HG03139 (cell line): ENCODE measurements around the gene OXNAD1.
"Not testable (repeated sequence)": the region's sequence is repeated elsewhere in the genome, so short reads cannot be mapped to it uniquely, and the experiment has no call there.

ENCODE experiments used
- ATAC-seq: cut with Tn5 transposase; IDR thresholded peaks from one replicate; pipeline ENCODE4 v1.9.1; 2021; ENCODE audit not compliant: unreplicated experiment

OXNAD1 gene

GRCh38 chr3:16303037-16303575 lies 38.1 kb downstream of the OXNAD1 start:
- no peak for ATAC-seq

DNA sequence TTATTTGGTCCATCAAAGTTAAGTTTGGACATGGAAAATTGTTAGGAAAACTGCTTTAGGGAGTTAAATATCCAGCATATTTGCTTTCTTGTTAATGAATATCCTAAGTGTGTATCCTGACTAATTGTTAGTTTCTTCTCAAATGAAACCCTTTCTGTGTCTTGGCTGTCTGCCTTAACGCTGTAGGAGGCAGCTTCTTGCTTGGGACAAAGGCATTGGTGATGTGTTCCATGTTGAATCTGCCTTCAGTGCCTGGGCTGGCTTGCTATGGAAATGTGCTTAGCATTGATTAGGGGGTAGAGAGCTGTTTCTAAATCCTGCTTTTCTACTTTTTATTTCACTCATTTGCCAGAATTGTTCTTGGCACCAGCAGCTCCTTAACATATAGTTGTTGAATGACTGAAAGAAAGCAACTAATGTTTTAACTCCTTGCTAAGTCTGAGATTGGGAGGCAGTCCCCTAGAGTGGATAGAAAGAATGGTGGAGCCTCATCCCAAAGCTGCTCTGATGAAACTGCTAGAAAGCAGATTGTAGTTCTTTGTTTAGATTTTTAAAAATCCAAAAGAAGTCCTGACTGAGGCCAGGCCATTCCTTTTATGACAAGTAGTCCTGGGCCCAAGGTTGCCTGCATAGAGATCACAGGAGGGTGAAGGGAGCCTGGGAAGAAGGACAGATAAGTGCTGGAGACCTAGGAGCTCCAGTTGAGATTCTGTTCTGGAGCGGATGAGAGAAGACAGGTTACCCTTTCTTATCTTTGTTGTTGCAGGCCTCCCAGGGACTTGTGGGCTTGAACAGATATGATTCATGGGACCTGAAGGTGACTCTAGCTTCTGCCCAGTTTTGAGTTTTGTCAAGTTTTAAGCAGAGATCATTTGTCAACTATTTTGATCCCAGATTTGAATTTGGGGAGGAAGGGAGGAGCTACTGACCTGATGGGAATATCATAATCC lies 39.3 kb downstream of the OXNAD1 start:
- no peak for ATAC-seq

GRCh38 chr3:16305111-16305541 lies 40.1 kb downstream of the OXNAD1 start:
- ATAC-seq, result no peak

DNA sequence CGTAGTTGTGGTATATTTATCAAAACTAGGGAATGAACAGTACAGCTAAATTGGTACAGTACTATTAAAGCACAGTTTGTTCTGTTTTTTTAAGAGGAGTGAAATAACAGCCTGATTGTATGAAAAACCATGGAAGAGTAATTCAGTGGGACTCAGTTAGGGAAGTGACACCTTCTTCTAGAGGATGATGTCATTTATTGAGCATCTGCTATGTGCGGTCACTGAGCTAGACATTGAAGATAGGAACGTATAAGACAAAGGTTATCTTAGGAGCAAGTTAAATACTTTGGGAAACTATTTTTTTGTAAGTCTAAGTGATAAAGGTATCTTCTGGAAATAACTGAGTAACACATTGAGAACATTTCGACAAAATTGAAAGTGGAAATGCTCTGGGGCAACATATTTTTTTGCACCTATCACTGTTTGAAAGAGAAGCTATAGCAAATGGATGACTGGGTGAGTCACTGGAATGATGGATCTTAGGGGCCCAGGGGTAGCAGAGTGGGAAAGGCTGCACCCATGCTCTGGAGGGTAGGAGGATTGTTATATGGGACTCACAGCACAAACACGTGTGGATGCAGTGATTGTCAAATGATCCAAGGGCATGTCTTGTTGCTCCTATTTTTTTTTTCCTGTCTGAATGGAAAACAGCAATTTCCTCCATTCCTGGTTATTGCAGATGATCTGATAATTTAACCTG lies 43.0 kb downstream of the OXNAD1 start:
- no peak for ATAC-seq

- ATAC-seq, result no peak
Measured at GRCh38 chr3:16308727-16309126, 43.7 kb downstream of the OXNAD1 start.

DNA sequence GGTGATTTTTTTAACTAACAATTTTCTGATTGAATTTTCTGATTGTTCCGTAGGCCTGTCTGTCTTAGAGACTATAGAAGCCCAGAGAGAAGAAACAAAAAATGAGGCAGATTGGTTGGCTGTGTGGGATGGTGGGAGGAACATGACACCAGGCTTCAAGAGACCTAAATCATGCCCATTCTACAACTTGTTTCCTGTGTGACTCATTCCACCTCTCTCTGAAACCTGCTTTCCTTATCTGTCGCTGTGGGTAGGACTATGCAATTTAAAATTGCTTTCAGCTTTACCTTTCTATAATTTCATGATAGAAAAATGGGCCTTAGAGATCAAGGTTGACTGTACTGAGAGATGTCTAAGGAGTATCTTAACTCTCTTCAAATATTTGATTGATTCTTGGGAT lies 44.5 kb downstream of the OXNAD1 start:
- peak; percentile 85 for ATAC-seq

GRCh38 chr3:16310486-16310885 lies 45.5 kb downstream of the OXNAD1 start:
- not testable (repeated sequence) for ATAC-seq

- ATAC-seq, result peak; percentile 64
Measured at GRCh38 chr3:16311960-16312451, 47.0 kb downstream of the OXNAD1 start.

DNA sequence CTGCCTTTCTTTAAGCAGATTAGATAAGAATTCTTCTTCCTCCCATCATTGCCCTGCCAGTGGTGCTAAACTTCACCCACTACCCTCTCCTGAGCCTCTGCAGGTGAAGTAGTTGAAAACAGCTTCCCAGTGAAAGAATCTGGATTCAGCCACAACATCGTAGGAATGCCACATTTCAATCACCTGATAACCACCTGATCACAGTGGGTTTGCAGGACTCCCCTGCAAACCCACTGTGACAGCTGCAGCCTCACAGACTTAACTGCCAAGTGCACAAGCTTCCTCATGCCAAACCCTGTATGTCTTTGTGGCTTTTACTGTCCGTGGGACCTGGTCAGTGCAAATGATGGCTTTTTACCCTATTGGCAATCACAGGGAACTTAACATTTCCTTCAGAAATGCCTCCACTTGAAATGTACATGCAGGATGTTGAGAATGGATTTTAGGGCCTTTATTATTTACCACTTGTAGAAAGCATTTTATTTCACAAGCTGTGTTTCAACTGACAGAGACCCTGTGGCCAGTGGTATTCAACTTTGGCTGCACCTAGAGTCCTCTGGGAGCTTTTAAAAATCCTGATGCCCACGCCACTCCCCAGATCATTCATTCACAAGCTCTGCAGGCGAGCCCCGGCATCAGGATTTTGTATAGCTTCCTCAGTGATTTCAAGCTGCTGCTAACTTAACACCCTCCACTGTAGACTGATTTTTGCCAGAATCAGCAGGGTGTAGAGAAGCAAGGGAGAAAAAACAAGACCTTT lies 49.1 kb downstream of the OXNAD1 start:
- no peak for ATAC-seq

DNA sequence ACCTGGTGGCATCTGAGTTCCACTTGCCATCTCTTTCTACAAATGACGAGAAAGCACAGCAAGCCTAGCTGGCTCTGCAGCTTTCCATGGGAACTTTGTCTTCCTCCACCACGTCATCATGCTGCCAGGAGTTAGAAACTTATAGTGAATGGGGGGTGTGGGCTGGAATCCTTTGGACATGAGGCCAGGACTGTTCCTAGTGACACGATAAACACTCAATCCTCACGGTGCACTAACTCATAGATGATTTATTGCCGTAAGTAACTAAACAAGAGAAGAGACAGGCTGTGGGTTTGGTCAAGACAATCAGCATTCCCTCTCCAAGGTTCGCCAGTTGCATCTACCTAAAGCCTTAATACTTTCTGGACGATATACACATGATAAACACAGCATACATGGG lies 50.6 kb downstream of the OXNAD1 start:
- no peak for ATAC-seq

GRCh38 chr3:16316396-16316795 lies 51.4 kb downstream of the OXNAD1 start:
- no peak for ATAC-seq

DNA sequence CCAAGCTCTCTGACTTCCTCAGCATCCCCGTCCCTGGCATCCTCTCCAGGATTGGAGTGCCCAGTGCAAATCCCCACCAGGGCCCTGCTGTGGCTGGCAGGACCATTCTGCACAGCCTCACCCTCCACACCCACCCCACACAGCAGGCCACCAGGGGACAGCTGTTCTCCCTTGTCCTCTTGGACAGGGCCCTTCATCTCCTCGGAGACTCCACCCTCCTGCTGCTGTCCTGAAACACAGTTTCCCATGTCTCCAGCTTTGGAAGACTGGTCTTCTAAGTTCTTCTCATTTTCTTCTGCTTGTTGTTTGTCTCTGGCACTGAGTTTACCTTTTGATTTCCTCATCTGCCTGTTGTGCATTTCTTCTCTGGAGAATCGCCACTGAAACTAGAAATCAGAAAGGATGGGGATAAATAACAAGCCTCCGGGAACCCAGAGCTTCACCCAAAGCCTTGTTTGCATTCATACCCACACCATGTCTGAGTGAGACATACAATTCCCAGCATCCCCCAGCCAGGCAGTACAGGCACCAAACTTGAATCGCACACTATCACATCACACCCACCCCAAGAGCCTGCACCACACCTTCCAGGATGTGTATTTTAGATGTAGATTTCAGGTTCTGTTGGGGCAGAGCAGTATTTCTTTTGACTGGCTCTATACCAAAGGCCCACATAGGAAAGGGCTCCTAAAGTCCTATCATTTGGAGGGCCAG lies 52.0 kb downstream of the OXNAD1 start:
- no peak for ATAC-seq

- ATAC-seq, result no peak
Measured at GRCh38 chr3:16317561-16317945, 52.5 kb downstream of the OXNAD1 start.

- ATAC-seq, result no peak
Measured at GRCh38 chr3:16318176-16318575, 53.2 kb downstream of the OXNAD1 start.

DNA sequence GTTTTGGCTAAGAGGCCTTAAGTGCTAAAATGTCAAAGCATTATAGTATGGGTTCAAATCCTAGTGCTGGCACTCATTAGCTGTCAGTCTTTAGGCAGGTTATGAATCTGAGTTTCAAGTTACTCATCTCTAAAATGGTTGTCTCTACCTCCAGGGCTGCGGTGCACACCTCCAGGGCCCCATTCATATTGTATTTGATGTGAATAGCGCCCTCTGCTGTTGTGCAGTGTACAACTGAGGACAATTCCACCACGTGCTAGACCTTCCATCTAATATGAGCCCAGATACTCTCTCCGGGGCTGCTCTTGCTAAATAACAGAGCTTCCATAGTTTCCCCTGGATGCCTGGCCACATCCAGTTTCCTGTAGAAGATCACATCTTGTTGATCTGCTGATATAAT lies 54.3 kb downstream of the OXNAD1 start:
- ATAC-seq, result no peak

DNA sequence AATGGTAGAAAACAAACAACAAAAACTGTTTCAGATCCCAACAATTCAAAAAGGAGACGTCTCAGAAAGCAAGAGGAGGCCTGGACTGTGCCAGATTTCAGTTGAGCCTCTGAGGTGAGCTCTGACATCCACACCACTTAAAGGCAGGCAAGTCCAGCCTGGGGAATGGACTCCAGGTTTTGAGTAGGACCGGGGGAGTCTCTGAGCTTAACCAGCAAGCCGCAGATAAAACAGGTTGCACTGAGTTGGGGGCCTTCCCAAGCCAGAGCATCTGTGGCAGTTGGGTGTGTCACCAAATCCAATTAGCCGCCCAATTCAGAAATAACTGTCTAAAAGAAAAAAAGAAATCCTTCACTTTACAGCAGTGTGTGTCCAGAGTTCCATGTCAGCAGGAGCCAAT lies 54.7 kb downstream of the OXNAD1 start:
- ATAC-seq, result no peak

- no peak for ATAC-seq
Measured at GRCh38 chr3:16320711-16321110, 55.7 kb downstream of the OXNAD1 start.

DNA sequence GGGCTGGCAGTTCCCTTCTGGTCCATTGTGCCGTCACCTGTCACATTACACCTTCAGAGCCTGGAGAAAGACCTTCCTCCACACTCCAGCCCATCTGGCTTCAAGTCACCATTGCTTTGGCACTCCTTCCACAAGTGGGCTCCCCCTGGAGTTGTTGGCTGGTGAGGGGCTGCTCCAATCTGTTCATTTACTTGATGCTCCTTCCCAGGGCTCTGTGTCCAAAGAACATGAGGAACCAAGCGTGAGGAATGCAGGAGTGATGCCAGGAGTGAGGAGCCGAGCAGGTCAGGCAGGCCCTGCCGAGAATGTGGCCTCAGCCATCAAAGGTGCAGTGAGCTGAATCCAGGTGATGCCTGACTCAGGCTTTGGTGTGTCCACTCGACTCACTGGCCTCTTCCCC lies 57.2 kb downstream of the OXNAD1 start:
- no peak for ATAC-seq

DNA sequence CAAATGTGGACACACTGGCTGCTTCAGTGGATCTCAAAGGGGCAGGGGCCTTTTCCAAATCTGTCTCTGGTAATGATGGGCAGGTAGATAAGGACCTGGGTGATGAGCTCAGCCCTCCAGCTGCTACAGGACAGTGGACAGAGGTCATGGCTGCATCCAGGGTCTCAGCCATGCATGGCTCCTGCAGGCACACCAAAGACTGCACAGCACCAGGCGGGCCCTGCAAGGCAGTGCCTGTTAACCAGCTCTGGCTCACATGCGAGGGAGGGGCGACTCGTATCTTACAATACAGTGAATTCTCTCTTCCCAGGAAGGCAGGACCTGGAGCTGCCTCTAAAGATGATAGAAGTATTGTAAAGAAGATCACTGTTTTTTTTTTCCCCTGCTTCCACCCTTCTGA lies 58.7 kb downstream of the OXNAD1 start:
- ATAC-seq, result no peak

DNA sequence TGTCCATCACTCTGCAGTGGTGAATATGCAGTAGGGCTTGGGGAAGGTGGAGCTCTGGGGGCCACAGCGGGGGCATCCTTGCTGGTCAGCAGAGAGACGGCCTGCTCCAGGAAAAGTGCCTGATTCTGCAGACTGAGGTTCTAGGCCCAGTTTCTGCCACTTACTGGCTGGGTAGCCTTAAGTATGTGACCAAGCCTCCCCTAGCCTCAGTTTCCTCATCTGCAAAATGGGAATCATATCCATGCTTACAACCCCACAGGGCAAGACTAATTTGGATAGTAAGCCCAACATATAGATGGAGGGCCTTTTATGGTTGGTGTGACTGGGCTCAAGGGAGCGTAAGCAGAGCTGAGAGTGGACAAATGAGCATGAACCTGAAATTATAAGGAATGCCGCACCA lies 60.8 kb downstream of the OXNAD1 start:
- no peak for ATAC-seq
